ENCODE results near the gene ADGRD1. TPM values are rescaled to one million over a fixed set of nuclear protein-coding genes. Genes with fewer than 3 reads are reported as not detected.
A peak's percentile ranks its signal among the peaks of the same experiment; 100 is the strongest.

The ADGRD1 gene
- total and polyA plus RNA-seq, 2 donors, result 0.94 to 2.1 TPM

GRCh38 chr12:131132118-131132892 lies 178.6 kb downstream of the ADGRD1 start:
- H3K4me3 ChIP-seq (ENCODE audit: low read length in 2 of 2), result no peak overlapping the region
- 54% methylated on average over 29 of the region's 29 CpGs for WGBS
- no peaks in the 10 kb centered on the region for H3K36me3 ChIP-seq (ENCODE audit: control insufficient read depth in 2 of 2, insufficient read depth in 2 of 2, low read length in 1 of 2)
- H3K9me3 ChIP-seq (ENCODE audit: control insufficient read depth in 2 of 2, insufficient read depth in 1 of 2, low read length in 1 of 2), result no peaks in the 10 kb centered on the region
- peak; percentile 11 to 72 (median 38) for DNase-seq (ENCODE audit: low read depth in 6 of 9, low spot score in 9 of 9)
- H3K27ac ChIP-seq (ENCODE audit: low read depth in 1 of 2, low read length in 1 of 2), result no peak overlapping the region
- H3K27me3 ChIP-seq (ENCODE audit: control insufficient read depth in 2 of 2, insufficient read depth in 1 of 2, low read length in 1 of 2), result no peaks in the 10 kb centered on the region
- no peaks in the 10 kb centered on the region for H3K4me1 ChIP-seq (ENCODE audit: control insufficient read depth in 2 of 2, insufficient read depth in 2 of 2, low read length in 2 of 2)

GRCh38 chr12:131133015-131133905 lies 179.6 kb downstream of the ADGRD1 start:
- H3K27me3 ChIP-seq (ENCODE audit: control insufficient read depth in 2 of 2, insufficient read depth in 1 of 2, low read length in 1 of 2), result no peaks in the 10 kb centered on the region
- H3K4me3 ChIP-seq (ENCODE audit: low read length in 2 of 2), result no peak overlapping the region
- no peaks in the 10 kb centered on the region for H3K9me3 ChIP-seq (ENCODE audit: control insufficient read depth in 2 of 2, insufficient read depth in 1 of 2, low read length in 1 of 2)
- H3K36me3 ChIP-seq (ENCODE audit: control insufficient read depth in 2 of 2, insufficient read depth in 2 of 2, low read length in 1 of 2), result no peaks in the 10 kb centered on the region
- no peak overlapping the region for H3K27ac ChIP-seq (ENCODE audit: low read depth in 1 of 2, low read length in 1 of 2)
- DNase-seq (ENCODE audit: low read depth in 6 of 9, low spot score in 9 of 9), result no peak
- 93% methylated on average over 19 of the region's 19 CpGs for WGBS
- no peaks in the 10 kb centered on the region for H3K4me1 ChIP-seq (ENCODE audit: control insufficient read depth in 2 of 2, insufficient read depth in 2 of 2, low read length in 2 of 2)

- H3K4me1 ChIP-seq (ENCODE audit: control insufficient read depth in 2 of 2, insufficient read depth in 2 of 2, low read length in 2 of 2), result no peaks in the 10 kb centered on the region
- no peak for DNase-seq (ENCODE audit: low read depth in 6 of 9, low spot score in 9 of 9)
- no peak overlapping the region for H3K4me3 ChIP-seq (ENCODE audit: low read length in 2 of 2)
- H3K9me3 ChIP-seq (ENCODE audit: control insufficient read depth in 2 of 2, insufficient read depth in 1 of 2, low read length in 1 of 2), result no peaks in the 10 kb centered on the region
- no peaks in the 10 kb centered on the region for H3K27me3 ChIP-seq (ENCODE audit: control insufficient read depth in 2 of 2, insufficient read depth in 1 of 2, low read length in 1 of 2)
- H3K36me3 ChIP-seq (ENCODE audit: control insufficient read depth in 2 of 2, insufficient read depth in 2 of 2, low read length in 1 of 2), result no peaks in the 10 kb centered on the region
- H3K27ac ChIP-seq (ENCODE audit: low read depth in 1 of 2, low read length in 1 of 2), result no peak overlapping the region
- WGBS, result 95% methylated on average over 5 of the region's 5 CpGs
Measured at GRCh38 chr12:131133994-131134393, 180.3 kb downstream of the ADGRD1 start.

GRCh38 chr12:131134523-131135310 lies 181.0 kb downstream of the ADGRD1 start:
- no peak for DNase-seq (ENCODE audit: low read depth in 6 of 9, low spot score in 9 of 9)
- H3K4me3 ChIP-seq (ENCODE audit: low read length in 2 of 2), result no peak overlapping the region
- H3K27me3 ChIP-seq (ENCODE audit: control insufficient read depth in 2 of 2, insufficient read depth in 1 of 2, low read length in 1 of 2), result no peaks in the 10 kb centered on the region
- no peaks in the 10 kb centered on the region for H3K36me3 ChIP-seq (ENCODE audit: control insufficient read depth in 2 of 2, insufficient read depth in 2 of 2, low read length in 1 of 2)
- no peaks in the 10 kb centered on the region for H3K9me3 ChIP-seq (ENCODE audit: control insufficient read depth in 2 of 2, insufficient read depth in 1 of 2, low read length in 1 of 2)
- 97% methylated on average over 9 of the region's 9 CpGs for WGBS
- H3K27ac ChIP-seq (ENCODE audit: low read depth in 1 of 2, low read length in 1 of 2), result no peak overlapping the region
- H3K4me1 ChIP-seq (ENCODE audit: control insufficient read depth in 2 of 2, insufficient read depth in 2 of 2, low read length in 2 of 2), result no peaks in the 10 kb centered on the region

- WGBS, result 96% methylated on average over 13 of the region's 13 CpGs
- H3K4me3 ChIP-seq (ENCODE audit: low read length in 2 of 2), result no peak overlapping the region
- H3K4me1 ChIP-seq (ENCODE audit: control insufficient read depth in 2 of 2, insufficient read depth in 2 of 2, low read length in 2 of 2), result no peaks in the 10 kb centered on the region
- DNase-seq (ENCODE audit: low read depth in 6 of 9, low spot score in 9 of 9), result no peak
- H3K27ac ChIP-seq (ENCODE audit: low read depth in 1 of 2, low read length in 1 of 2), result no peak overlapping the region
- no peaks in the 10 kb centered on the region for H3K9me3 ChIP-seq (ENCODE audit: control insufficient read depth in 2 of 2, insufficient read depth in 1 of 2, low read length in 1 of 2)
- no peaks in the 10 kb centered on the region for H3K27me3 ChIP-seq (ENCODE audit: control insufficient read depth in 2 of 2, insufficient read depth in 1 of 2, low read length in 1 of 2)
- no peaks in the 10 kb centered on the region for H3K36me3 ChIP-seq (ENCODE audit: control insufficient read depth in 2 of 2, insufficient read depth in 2 of 2, low read length in 1 of 2)
Measured at GRCh38 chr12:131135311-131135785, 181.6 kb downstream of the ADGRD1 start.

- Histone ChIP-seq H3K4me1 (ENCODE audit: control insufficient read depth in 2 of 2, insufficient read depth in 2 of 2, low read length in 2 of 2) (no peaks in the 10 kb centered on the region), H3K27ac (ENCODE audit: low read depth in 1 of 2, low read length in 1 of 2) (no peak overlapping the region), H3K27me3 (ENCODE audit: control insufficient read depth in 2 of 2, insufficient read depth in 1 of 2, low read length in 1 of 2) (no peaks in the 10 kb centered on the region), H3K36me3 (ENCODE audit: control insufficient read depth in 2 of 2, insufficient read depth in 2 of 2, low read length in 1 of 2) (no peaks in the 10 kb centered on the region), H3K9me3 (ENCODE audit: control insufficient read depth in 2 of 2, insufficient read depth in 1 of 2, low read length in 1 of 2) (no peaks in the 10 kb centered on the region), H3K4me3 (ENCODE audit: low read length in 2 of 2) (no peak overlapping the region)
- WGBS, result 68% methylated on average over 19 of the region's 19 CpGs
- DNase-seq (ENCODE audit: low read depth in 6 of 9, low spot score in 9 of 9), result no peak
Measured at GRCh38 chr12:131135786-131136538, 182.3 kb downstream of the ADGRD1 start.

GRCh38 chr12:131136539-131136872 lies 182.8 kb downstream of the ADGRD1 start:
- H3K27me3 ChIP-seq (ENCODE audit: control insufficient read depth in 2 of 2, insufficient read depth in 1 of 2, low read length in 1 of 2), result no peaks in the 10 kb centered on the region
- no peak overlapping the region for H3K27ac ChIP-seq (ENCODE audit: low read depth in 1 of 2, low read length in 1 of 2)
- 86% methylated on average over 13 of the region's 13 CpGs for WGBS
- H3K36me3 ChIP-seq (ENCODE audit: control insufficient read depth in 2 of 2, insufficient read depth in 2 of 2, low read length in 1 of 2), result no peaks in the 10 kb centered on the region
- H3K9me3 ChIP-seq (ENCODE audit: control insufficient read depth in 2 of 2, insufficient read depth in 1 of 2, low read length in 1 of 2), result no peaks in the 10 kb centered on the region
- DNase-seq (ENCODE audit: low read depth in 6 of 9, low spot score in 9 of 9), result no peak
- H3K4me1 ChIP-seq (ENCODE audit: control insufficient read depth in 2 of 2, insufficient read depth in 2 of 2, low read length in 2 of 2), result no peaks in the 10 kb centered on the region
- H3K4me3 ChIP-seq (ENCODE audit: low read length in 2 of 2), result no peak overlapping the region

GRCh38 chr12:131137009-131137835 lies 183.5 kb downstream of the ADGRD1 start:
- Histone ChIP-seq H3K9me3 (ENCODE audit: control insufficient read depth in 2 of 2, insufficient read depth in 1 of 2, low read length in 1 of 2) (no peaks in the 10 kb centered on the region), H3K27ac (ENCODE audit: low read depth in 1 of 2, low read length in 1 of 2) (no peak overlapping the region), H3K4me1 (ENCODE audit: control insufficient read depth in 2 of 2, insufficient read depth in 2 of 2, low read length in 2 of 2) (no peaks in the 10 kb centered on the region), H3K36me3 (ENCODE audit: control insufficient read depth in 2 of 2, insufficient read depth in 2 of 2, low read length in 1 of 2) (no peaks in the 10 kb centered on the region), H3K4me3 (ENCODE audit: low read length in 2 of 2) (no peak overlapping the region), H3K27me3 (ENCODE audit: control insufficient read depth in 2 of 2, insufficient read depth in 1 of 2, low read length in 1 of 2) (no peaks in the 10 kb centered on the region)
- WGBS, result 95% methylated on average over 25 of the region's 25 CpGs
- DNase-seq (ENCODE audit: low read depth in 6 of 9, low spot score in 9 of 9), result no peak
